OCI-LY7 (cell line): ENCODE measurements around the gene ZDHHC11B. TPM values are rescaled to one million over a fixed set of nuclear protein-coding genes. Genes with fewer than 3 reads are reported as not detected.

Experiments
- BruUV-seq: library from RNA; stranded (reverse); fragments of 400-500 nt; replicated peaks from 2 replicates; lab custom pipeline; 2021; lab: Mats Ljungman, UMichigan
- CTCF ChIA-PET: fragments of 300-600 bp; sonication (Branson Sonifier 250); formaldehyde crosslinking; loops from one replicate; lab custom pipeline; 2022; ENCODE audit warnings: antibody characterized with exemption; ENCODE audit not compliant: unreplicated experiment; lab: Charles Lee
- POLR2A ChIA-PET: fragments of 300-600 bp; sonication (Branson Sonifier 250); formaldehyde crosslinking; loops from one replicate; lab custom pipeline; 2022; ENCODE audit warnings: antibody characterized with exemption; lab: Charles Lee
- DNase-seq: peaks from one replicate; pipeline ENCODE4 v3.0.0-alpha.2; 2015; ENCODE audit warnings: low spot score
- H2AFZ ChIP-seq: fragments of 200-600 bp; sonication (generic), shearing (Covaris generic); 2 replicates; pipeline ENCODE4 v1.6.1; 2014; ENCODE audit warnings: mild to moderate bottlenecking, antibody characterized with exemption, low read length, moderate library complexity
- H3K27ac ChIP-seq: fragments of 200-600 bp; sonication (generic); 2 replicates; pipeline ENCODE4 v1.5.1; 2014; ENCODE audit warnings: mixed run types, low read depth, mild to moderate bottlenecking, moderate library complexity, low read length, inconsistent platforms; ENCODE audit not compliant: poor library complexity, severe bottlenecking
- H3K36me3 ChIP-seq: fragments of 200-600 bp; sonication (generic); 2 replicates; pipeline ENCODE4 v1.6.1; 2014; ENCODE audit warnings: mild to moderate bottlenecking, antibody characterized with exemption, low read length, moderate library complexity, mixed read lengths; ENCODE audit not compliant: insufficient read depth
- H3K4me1 ChIP-seq: fragments of 200-600 bp; sonication (generic); 2 replicates; pipeline ENCODE4 v1.5.1; 2014; ENCODE audit warnings: mild to moderate bottlenecking, low read length; ENCODE audit not compliant: insufficient read depth, poor library complexity, severe bottlenecking
- H3K4me2 ChIP-seq: fragments of 200-600 bp; sonication (generic); 2 replicates; pipeline ENCODE4 v1.6.1; 2014; ENCODE audit warnings: mild to moderate bottlenecking, low read length
- H3K4me3 ChIP-seq: fragments of 200-600 bp; sonication (generic); 2 replicates; pipeline ENCODE4 v1.5.1; 2014; ENCODE audit warnings: mild to moderate bottlenecking, low read depth, low read length; ENCODE audit not compliant: poor library complexity, severe bottlenecking
- H3K79me2 ChIP-seq: fragments of 200-600 bp; sonication (generic); 2 replicates; pipeline ENCODE4 v1.6.1; 2016; ENCODE audit warnings: low read depth, mild to moderate bottlenecking, low read length, moderate library complexity, mixed read lengths; ENCODE audit not compliant: insufficient read depth
- H3K9me2 ChIP-seq: fragments of 200-600 bp; sonication (generic); 2 replicates; pipeline ENCODE4 v1.6.1; 2016; ENCODE audit warnings: mild to moderate bottlenecking, low read length, mixed read lengths; ENCODE audit not compliant: insufficient read depth
- H3K9me3 ChIP-seq: fragments of 200-600 bp; sonication (generic); 2 replicates; pipeline ENCODE4 v1.6.1; 2014; ENCODE audit warnings: mild to moderate bottlenecking, mixed run types, low read length, mixed read lengths
- H4K20me1 ChIP-seq: fragments of 200-600 bp; sonication (generic); 2 replicates; pipeline ENCODE4 v1.6.1; 2014; ENCODE audit warnings: mild to moderate bottlenecking, antibody characterized with exemption, low read length, moderate library complexity, mixed read lengths; ENCODE audit not compliant: insufficient read depth
- CTCF ChIP-seq: fragments of 200-600 bp; sonication (generic); conservative IDR thresholded peaks from 2 replicates; pipeline ENCODE4 v1.5.1; 2014; ENCODE audit warnings: mild to moderate bottlenecking, antibody characterized with exemption, low read length, moderate library complexity, mixed read lengths
- EZH2phosphoT487 ChIP-seq: fragments of 200-600 bp; sonication (generic); IDR thresholded peaks from 2 replicates; pipeline ENCODE4 v1.6.1; 2018; ENCODE audit warnings: low read depth, borderline replicate concordance, mild to moderate bottlenecking, mixed run types, antibody characterized with exemption, low read length, moderate library complexity, mixed read lengths
- intact Hi-C: fragments of 100-400 bp; cut with micrococcal nuclease; formaldehyde crosslinking; loops from one replicate; pipeline ENCODE4 v1.10.0; 2022; ENCODE audit not compliant: unreplicated experiment
- total RNA-seq, 2 experiments: library from RNA; depleted of rRNA in 1 of 2; stranded (reverse); fragments of >200 nt in 1 of 2; shearing (Covaris generic) in 1 of 2; gene quantifications; 2 replicates each; pipeline ENCODE4 v1.2.3, GENCODE V29; 2014 to 2022

The ZDHHC11B gene
- total RNA-seq, 2 experiments from 2014 or later = 0.29 TPM; not detected in 1

GRCh38 chr5:673831-674629, 110.5 kb downstream of the ZDHHC11B start:
- TF ChIP-seq EZH2phosphoT487 = no peak
- no peak for TF ChIP-seq CTCF
- Histone ChIP-seq H3K4me1 (no peaks in the 10 kb centered on the region), H2AFZ (no peak overlapping the region), H3K9me3 (no peaks in the 10 kb centered on the region), H3K9me2 (no peaks in the 10 kb centered on the region), H3K79me2 (no peaks in the 10 kb centered on the region), H3K4me3 (no peak overlapping the region), H3K36me3 (no peaks in the 10 kb centered on the region), H3K4me2 (no peak overlapping the region), H4K20me1 (no peaks in the 10 kb centered on the region), H3K27ac (no peak overlapping the region)
- DNase-seq = no peak
- intact Hi-C loops = loop anchor here (5.0 kb wide), 1 partner anchor 228 kb away; no protein-coding TSS in a partner anchor
- BruUV-seq = no TSS peak
- ChIA-PET POLR2A (no interaction called here), CTCF (no interaction called here)

- H3K4me2 ChIP-seq = no peak overlapping the region
- intact Hi-C loops = loop anchor here (5.0 kb wide), 1 partner anchor 229 kb away; no protein-coding TSS in a partner anchor
- no peak overlapping the region for H3K4me3 ChIP-seq
- no peaks in the 10 kb centered on the region for H3K9me3 ChIP-seq
- no peak overlapping the region for H2AFZ ChIP-seq
- no peaks in the 10 kb centered on the region for H3K79me2 ChIP-seq
- H3K36me3 ChIP-seq = no peaks in the 10 kb centered on the region
- no peak for TF ChIP-seq EZH2phosphoT487
- TF ChIP-seq CTCF = no peak
- DNase-seq = no peak
- no TSS peak for BruUV-seq
- H3K27ac ChIP-seq = no peak overlapping the region
- no peaks in the 10 kb centered on the region for H3K4me1 ChIP-seq
- ChIA-PET CTCF (no interaction called here), POLR2A (no interaction called here)
- H4K20me1 ChIP-seq = no peaks in the 10 kb centered on the region
- H3K9me2 ChIP-seq = no peaks in the 10 kb centered on the region
Measured at GRCh38 chr5:673161-673830, 111.2 kb downstream of the ZDHHC11B start.
